ENCODE measurements around the gene IL20.
A peak's percentile ranks its signal among the peaks of the same experiment; 100 is the strongest.

Gene IL20

DNA sequence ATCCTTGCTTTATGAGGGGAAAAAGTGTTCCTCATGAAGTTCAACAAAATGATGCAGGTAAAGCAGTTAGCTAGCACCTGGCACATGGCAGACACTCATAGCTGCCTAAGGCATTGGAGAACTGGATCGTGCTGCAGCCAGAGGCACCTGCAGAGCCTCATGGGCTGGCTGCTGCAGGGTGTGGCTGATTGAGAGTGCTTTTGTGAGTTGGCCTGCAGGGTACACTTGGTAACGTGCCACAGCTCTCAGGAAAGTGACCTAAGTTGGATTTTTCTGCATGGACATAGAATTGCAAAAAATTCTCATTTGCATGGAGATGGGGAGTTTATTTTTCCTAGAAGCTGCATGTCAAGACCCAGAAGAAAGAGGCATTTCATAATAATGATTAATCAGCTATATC lies 31.6 kb upstream of the IL20 start:
- Histone ChIP-seq H3K4me2 (ENCODE audit: low read length) (no peak overlapping the region), H4K20me1 (ENCODE audit: insufficient read depth, low read length) (no peaks in the 10 kb centered on the region), H3K9me3 (ENCODE audit: insufficient read depth, low read length) (no peaks in the 10 kb centered on the region), H2AFZ (ENCODE audit: low read depth, low read length) (no peak overlapping the region), H3K9ac (ENCODE audit: low read length) (no peak overlapping the region), H3K27ac (ENCODE audit: low read length) (no peak overlapping the region), H3K79me2 (ENCODE audit: low read length) (no peaks in the 10 kb centered on the region), H3K4me3 (ENCODE audit: low read length) (no peak overlapping the region), H3K36me3 (replicated peaks; ENCODE audit: low read depth, low read length) (no peaks in the 10 kb centered on the region), H3K4me1 (ENCODE audit: low read length) (peaks cover 27% of the 10 kb centered on the region), H3K27me3 (ENCODE audit: low read depth, low read length) (peaks cover 48% of the 10 kb centered on the region)
- no peak for TF ChIP-seq CTCF (IDR thresholded peaks at IDR 0.05; ENCODE audit: low read depth, low read length)
- TF ChIP-seq EZH2phosphoT487 (IDR thresholded peaks at IDR 0.05; ENCODE audit: low read depth): no peak

DNA sequence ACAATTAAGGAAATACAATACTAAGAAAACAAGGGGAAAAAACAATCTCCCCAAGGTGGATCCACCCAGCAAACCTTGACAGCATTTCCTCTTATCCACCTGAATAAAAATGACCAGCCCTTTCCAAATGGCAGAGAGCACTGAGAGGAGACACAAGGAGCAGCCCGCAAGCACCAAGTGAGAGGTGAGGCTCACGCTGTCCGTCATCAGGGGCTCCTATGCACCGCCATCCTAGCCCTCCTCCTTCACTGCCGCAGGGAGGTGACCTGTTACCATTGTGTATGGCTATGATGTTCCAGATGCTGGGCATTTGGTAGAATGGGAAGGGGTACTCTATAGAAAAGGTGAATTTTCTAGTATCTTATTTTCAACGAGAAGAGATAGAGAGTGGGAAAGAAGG lies 31.2 kb upstream of the IL20 start:
- no peaks in the 10 kb centered on the region for H3K36me3 ChIP-seq (replicated peaks; ENCODE audit: low read depth, low read length)
- no peak overlapping the region for H2AFZ ChIP-seq (ENCODE audit: low read depth, low read length)
- H3K27me3 ChIP-seq (ENCODE audit: low read depth, low read length): peaks cover 52% of the 10 kb centered on the region
- H3K79me2 ChIP-seq (ENCODE audit: low read length): no peaks in the 10 kb centered on the region
- H3K9me3 ChIP-seq (ENCODE audit: insufficient read depth, low read length): no peaks in the 10 kb centered on the region
- TF ChIP-seq CTCF (IDR thresholded peaks at IDR 0.05; ENCODE audit: low read depth, low read length) (no peak), EZH2phosphoT487 (IDR thresholded peaks at IDR 0.05; ENCODE audit: low read depth) (no peak)
- H4K20me1 ChIP-seq (ENCODE audit: insufficient read depth, low read length): no peaks in the 10 kb centered on the region
- no peak overlapping the region for H3K9ac ChIP-seq (ENCODE audit: low read length)
- no peak overlapping the region for H3K27ac ChIP-seq (ENCODE audit: low read length)
- peaks cover 24% of the 10 kb centered on the region for H3K4me1 ChIP-seq (ENCODE audit: low read length)
- no peak overlapping the region for H3K4me3 ChIP-seq (ENCODE audit: low read length)
- no peak overlapping the region for H3K4me2 ChIP-seq (ENCODE audit: low read length)

DNA sequence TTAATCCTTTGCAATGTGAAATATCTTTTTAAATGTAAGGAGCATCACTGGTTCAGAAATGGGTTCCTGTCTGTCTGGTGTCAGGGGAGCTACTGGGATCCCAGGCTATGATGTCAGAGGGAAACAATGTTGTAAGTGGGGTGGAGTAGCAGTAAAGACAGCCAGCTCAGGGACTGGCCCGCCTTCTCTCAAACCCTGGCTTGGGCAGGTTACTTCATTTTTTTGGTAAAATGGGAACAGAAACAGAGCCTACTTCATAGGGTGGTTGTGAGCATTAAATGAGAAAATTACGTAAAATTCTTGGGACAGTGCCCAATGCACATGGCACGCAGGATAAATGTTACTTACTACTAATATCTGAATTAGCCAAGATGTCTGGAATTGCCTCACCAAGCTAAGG lies 30.7 kb upstream of the IL20 start:
- Histone ChIP-seq H4K20me1 (ENCODE audit: insufficient read depth, low read length) (no peaks in the 10 kb centered on the region), H3K27ac (ENCODE audit: low read length) (no peak overlapping the region), H3K4me3 (ENCODE audit: low read length) (no peak overlapping the region), H3K79me2 (ENCODE audit: low read length) (no peaks in the 10 kb centered on the region), H3K36me3 (replicated peaks; ENCODE audit: low read depth, low read length) (no peaks in the 10 kb centered on the region), H2AFZ (ENCODE audit: low read depth, low read length) (no peak overlapping the region), H3K9ac (ENCODE audit: low read length) (no peak overlapping the region), H3K9me3 (ENCODE audit: insufficient read depth, low read length) (no peaks in the 10 kb centered on the region), H3K4me2 (ENCODE audit: low read length) (peak overlapping the region; percentile 39), H3K4me1 (ENCODE audit: low read length) (peaks cover 20% of the 10 kb centered on the region), H3K27me3 (ENCODE audit: low read depth, low read length) (peaks cover 55% of the 10 kb centered on the region)
- TF ChIP-seq EZH2phosphoT487 (IDR thresholded peaks at IDR 0.05; ENCODE audit: low read depth) (no peak), CTCF (IDR thresholded peaks at IDR 0.05; ENCODE audit: low read depth, low read length) (no peak)

- Histone ChIP-seq H3K4me1 (ENCODE audit: low read length) (peaks cover 15% of the 10 kb centered on the region), H2AFZ (ENCODE audit: low read depth, low read length) (no peak overlapping the region), H3K9ac (ENCODE audit: low read length) (no peak overlapping the region), H3K4me3 (ENCODE audit: low read length) (no peak overlapping the region), H3K27me3 (ENCODE audit: low read depth, low read length) (peaks cover 55% of the 10 kb centered on the region), H3K4me2 (ENCODE audit: low read length) (peak overlapping the region; percentile 39), H3K79me2 (ENCODE audit: low read length) (no peaks in the 10 kb centered on the region), H3K27ac (ENCODE audit: low read length) (no peak overlapping the region), H3K36me3 (replicated peaks; ENCODE audit: low read depth, low read length) (no peaks in the 10 kb centered on the region), H3K9me3 (ENCODE audit: insufficient read depth, low read length) (no peaks in the 10 kb centered on the region), H4K20me1 (ENCODE audit: insufficient read depth, low read length) (no peaks in the 10 kb centered on the region)
- TF ChIP-seq CTCF (IDR thresholded peaks at IDR 0.05; ENCODE audit: low read depth, low read length) (no peak), EZH2phosphoT487 (IDR thresholded peaks at IDR 0.05; ENCODE audit: low read depth) (no peak)
Observed at GRCh38 chr1:206835186-206835585, 30.2 kb upstream of the IL20 start.
